ENCODE measurements around the gene WDR64.

Gene WDR64

GRCh38 chr1:241637604-241638003, 14.5 kb upstream of the WDR64 start:
- no peak for TF ChIP-seq CTCF (IDR thresholded peaks at IDR 0.05; ENCODE audit: borderline replicate concordance, insufficient read depth, low read depth, low read length)
- H3K4me3 ChIP-seq (ENCODE audit: low read depth, low read length) = no peak overlapping the region

- no peak for TF ChIP-seq CTCF (IDR thresholded peaks at IDR 0.05; ENCODE audit: borderline replicate concordance, insufficient read depth, low read depth, low read length)
- peak overlapping the region; percentile 34 for H3K4me3 ChIP-seq (ENCODE audit: low read depth, low read length)
Measured at GRCh38 chr1:241638099-241638682, 13.9 kb upstream of the WDR64 start.

GRCh38 chr1:241638909-241639622, 13.0 kb upstream of the WDR64 start:
- H3K4me3 ChIP-seq (ENCODE audit: low read depth, low read length) = peak overlapping the region; percentile 94
- TF ChIP-seq CTCF (IDR thresholded peaks at IDR 0.05; ENCODE audit: borderline replicate concordance, insufficient read depth, low read depth, low read length) = no peak

- no peak for TF ChIP-seq CTCF (IDR thresholded peaks at IDR 0.05; ENCODE audit: borderline replicate concordance, insufficient read depth, low read depth, low read length)
Measured at GRCh38 chr1:241639623-241640148, 12.4 kb upstream of the WDR64 start.

GRCh38 chr1:241640149-241640866, 11.8 kb upstream of the WDR64 start, which contains the start of the genes CHML and OPN3:
Gene CHML (minus strand): TSS chr1:241640369. CDS start chr1:241635766, 4,603 bp downstream.
Gene OPN3 (minus strand): TSS chr1:241640369. CDS start chr1:241640254, 115 bp downstream.
- H3K4me3 ChIP-seq (ENCODE audit: low read depth, low read length) = peak within 1 kb of the TSS; percentile 94
- no peak for TF ChIP-seq CTCF (IDR thresholded peaks at IDR 0.05; ENCODE audit: borderline replicate concordance, insufficient read depth, low read depth, low read length)

More at GRCh38 chr1:241639623-241640148, 12.4 kb upstream of the WDR64 start:
- H3K4me3 ChIP-seq (ENCODE audit: low read depth, low read length) = peak overlapping the region; percentile 94

- no peak for TF ChIP-seq CTCF (IDR thresholded peaks at IDR 0.05; ENCODE audit: borderline replicate concordance, insufficient read depth, low read depth, low read length)
- no peak overlapping the region for H3K4me3 ChIP-seq (ENCODE audit: low read depth, low read length)
Measured at GRCh38 chr1:241640867-241641622, 11.0 kb upstream of the WDR64 start.
